HS-27A (cell line): ENCODE measurements around the gene PGC.

ENCODE experiments used
- DNase-seq: peaks from one replicate; pipeline ENCODE4 v3.0.0-alpha.2; 2012; ENCODE audit warnings: low read depth, missing footprints

PGC gene

DNA sequence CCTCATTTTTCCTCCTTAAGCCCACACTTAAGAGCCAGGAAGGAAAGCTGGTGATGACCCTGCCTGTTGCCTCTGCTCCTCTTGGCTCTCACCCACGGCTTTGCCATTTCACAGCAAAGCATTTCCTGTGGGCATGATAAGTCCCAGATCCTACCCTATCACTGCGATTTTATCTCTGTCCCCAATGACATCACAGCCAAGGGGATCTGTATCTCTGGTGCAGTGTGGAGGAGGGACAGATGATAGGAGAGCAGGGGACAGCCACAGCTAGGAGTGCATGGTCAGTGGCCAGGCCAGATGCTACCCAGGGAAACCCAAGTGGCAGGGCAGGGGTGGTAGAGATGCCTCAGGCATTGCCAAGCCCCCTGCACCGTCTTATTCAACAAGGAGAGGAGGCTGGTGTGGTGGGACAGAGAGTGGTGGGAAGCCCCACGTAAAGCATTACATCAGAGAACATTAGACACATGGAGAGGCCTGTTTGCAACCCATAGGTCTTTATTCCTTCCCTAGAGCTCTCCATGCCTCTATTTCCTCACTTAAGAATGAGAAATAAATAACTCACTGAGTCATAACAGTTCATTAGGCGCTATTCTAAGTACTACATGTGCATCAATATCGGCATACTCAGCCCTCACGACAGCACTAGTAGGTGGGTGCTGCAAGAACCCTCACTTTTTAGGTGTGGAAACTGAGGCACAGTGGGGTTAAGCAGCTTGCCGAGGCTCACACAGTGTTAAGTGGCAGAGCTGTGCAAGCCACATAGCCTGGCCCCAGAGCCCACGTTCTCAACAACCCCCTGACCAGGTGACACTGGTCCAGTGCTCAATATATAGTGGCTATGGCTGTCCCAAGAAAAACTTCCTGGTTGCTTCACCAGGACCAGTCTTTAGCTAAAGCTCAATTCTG lies 16.4 kb downstream of the PGC start:
- no peak for DNase-seq

DNA sequence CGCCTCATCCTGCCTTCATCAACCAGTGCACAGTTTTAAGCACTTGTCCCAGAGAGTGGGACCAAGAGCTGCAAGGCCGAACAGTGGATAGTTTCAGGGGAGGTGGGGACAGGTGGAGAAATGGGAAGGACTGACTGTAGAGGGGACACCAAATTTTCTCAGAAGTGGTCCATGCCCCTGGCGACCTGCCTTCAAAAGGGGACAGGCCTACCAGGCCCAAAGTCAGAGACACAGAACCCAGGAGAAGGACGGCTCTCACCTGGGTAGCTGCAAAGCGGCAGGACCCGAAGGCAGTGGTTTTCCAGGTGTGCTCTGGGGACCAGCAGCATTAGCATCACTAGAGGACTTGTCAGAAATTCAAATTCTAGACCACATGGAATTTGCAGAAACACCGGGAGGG lies 17.6 kb downstream of the PGC start:
- no peak for DNase-seq

DNA sequence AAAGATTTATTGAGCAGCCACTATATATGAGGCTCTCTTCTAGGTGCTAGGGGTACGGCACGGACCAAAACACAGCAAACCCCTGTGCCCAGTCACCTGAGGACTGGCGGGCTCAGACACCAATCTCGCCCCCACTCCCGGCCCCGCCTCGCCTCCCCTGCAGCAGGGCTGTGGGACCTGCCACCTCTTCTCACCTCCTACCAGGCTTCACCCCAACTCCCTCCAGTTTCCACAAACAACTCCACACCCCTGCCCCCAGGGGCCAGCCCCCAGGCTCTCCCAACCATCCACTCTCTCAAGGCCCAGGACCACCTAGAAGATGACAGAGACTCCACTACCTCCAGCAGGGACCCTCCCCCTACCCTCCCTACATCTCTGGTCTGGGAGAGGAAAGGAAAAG lies 18.2 kb downstream of the PGC start:
- DNase-seq, result no peak

DNA sequence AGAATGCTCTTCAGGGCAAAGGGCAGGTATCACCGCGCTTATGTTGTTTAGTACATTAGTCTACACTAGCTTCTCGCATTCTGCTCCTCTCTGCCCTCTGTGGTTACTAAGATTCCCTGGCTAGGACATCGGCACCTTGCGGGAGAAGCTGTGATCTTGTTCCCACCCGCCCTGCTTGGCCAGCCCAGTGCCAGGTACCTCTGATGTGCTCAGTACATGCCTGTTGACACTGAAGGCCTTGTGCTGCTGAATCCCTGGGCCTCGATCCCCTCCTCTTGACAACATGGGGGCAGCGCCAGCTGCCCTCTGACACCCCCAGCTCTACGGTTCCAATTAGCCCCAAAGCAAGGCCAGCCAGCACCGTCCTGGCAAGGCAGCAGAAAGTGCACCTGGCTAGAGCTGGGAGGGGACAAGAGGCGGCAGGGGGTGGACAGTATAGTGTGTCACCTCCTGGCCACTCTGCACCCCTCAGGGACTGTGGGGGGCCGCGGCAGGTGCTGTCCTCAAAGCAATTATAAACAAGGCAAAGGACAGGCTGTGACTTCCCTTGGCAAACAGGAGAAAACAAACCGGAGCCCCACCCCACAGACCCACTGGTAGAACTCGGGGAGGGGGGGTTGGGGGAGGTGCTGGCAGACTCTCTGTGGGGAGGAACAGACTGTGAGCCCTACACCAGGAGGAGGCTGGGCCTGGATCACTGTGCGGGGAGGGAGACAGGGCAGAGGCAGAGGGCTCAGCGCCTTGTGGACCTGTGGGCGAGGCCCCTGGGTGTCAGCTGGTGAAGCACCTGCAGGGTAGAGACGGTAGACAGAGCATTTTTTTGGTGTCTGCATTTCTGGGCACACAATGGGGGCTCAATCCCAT lies 18.9 kb downstream of the PGC start:
- DNase-seq, result no peak

DNA sequence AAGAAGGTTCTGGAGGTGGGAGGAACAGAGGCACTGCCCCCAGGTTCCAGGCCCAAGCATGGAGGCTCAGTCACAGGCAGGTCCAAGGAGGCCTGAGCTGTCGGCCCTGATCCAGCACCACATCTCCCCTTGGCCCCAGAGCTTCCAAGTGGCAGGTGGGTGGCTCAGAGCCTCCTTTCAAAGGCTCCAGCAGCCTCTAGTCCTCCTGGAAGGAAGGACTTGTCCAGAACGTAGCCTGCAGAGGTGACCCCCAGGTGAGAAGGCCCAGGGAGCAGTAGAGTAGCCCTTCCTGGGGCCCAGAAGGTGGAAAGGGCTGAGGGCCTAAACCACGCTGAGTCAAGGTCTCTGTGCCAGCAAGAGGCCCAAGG lies 19.5 kb downstream of the PGC start:
- no peak for DNase-seq

DNA sequence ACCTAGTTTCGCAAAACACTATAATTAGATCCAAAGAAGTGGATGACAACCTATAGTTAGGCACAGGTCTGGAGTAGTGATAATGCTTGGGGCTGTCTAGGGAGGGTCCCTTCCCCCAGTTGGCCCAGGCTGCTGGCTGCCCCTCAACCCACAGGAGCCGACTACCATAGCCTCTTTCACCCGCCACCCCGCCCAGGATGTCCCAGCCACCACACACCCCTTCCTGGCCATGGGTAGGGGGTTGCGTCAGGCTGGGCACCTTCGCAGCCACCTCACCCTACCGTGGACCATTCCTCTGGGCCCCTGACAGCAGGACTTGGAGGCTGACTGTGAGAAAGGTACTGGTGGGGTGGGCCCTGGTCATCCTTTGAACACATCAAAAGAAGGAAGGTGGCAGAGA lies 20.3 kb downstream of the PGC start:
- DNase-seq, result no peak

DNA sequence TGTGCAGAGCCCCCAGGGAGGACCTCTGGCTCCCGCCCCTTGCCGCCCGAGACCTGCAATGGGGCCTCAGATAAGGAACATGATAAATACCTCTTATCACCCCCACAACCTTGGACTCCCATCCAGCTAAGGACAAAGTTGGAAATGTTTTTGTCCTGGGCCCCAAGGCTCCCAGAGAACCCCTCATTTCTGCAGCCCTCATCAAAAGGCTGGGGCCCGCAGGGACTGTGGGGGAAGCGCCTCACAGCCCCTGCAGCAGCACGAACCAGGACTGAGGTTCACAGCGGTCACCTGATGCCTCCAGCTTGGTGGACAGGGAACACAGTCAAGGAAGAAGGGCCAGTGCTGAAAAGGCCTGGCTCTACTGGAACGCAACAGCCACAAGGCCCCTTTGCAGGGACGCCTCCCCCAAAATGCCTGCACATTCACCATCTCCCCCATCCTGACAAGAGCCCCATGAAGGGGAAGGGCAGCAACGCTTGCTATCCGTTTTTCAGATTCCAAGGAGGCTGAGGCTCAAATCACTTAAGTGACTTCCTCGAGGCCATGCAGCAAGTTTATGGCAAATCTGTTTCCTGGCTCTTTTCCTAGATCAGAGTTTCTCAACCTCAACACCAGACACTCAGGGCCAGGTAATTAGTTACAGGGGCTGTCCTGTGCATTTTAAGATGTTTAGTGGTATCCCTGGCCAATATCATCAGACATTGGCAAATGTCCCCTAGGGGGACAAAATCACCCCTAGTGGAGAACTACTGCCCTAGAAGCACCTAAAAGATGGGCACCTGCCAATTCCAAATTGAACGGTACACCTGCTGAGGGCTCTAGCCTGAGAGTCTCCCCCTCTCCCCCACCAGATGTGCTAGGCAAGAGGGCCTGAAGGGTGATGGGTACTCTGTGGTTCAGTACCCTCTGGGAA lies 22.4 kb downstream of the PGC start:
- no peak for DNase-seq

DNA sequence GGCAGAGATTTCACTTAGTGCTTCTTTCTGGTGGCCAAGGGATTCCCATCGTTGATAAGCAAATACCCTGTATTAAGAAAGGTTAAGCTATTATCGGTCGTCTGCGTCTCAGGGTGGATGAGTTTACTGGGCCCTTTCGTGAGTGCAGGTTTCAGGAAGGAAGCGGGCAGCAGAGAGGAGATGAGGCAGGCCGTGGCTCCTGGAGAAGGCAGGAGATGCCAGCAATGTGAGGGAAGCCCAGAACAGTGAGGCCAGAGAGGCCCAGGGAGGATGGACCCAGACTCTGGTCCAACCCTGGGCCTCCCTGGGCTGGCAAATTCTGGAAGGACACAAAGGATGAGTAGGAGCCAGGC lies 23.0 kb downstream of the PGC start:
- DNase-seq, result no peak

DNA sequence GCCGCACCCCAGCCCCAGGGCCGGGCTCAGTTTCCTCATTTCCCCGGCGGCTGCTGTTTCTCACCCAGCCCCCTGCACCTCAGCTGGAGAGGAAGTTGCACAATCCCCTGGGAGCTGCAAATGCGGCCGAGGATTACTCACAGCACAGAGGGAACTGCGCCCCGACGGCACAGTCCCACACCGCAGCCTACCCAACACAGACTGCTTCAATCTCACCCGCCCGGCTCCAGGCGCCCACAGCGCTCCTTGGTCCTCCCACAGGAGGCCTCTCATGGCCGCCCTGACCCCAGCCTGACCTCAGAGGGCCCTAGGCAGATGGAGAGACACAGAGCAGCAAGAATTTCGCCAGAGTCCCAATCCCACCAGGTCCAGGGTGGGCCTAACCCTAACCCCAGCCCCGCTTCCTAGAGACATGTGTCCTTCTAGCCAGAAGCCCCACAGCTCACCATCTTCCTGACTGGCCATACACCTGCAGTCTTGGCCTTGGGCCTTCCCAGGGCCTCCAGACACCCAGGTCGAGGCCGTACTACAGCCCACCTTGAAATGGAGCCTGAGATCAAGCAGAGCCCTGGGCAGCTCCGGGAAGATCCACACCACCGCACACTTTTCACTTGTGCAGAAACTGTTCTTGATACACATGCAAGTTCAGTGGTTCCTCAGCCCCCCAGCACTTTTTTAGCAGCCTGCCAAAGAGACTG lies 23.5 kb downstream of the PGC start:
- DNase-seq, result peak; percentile 34

DNA sequence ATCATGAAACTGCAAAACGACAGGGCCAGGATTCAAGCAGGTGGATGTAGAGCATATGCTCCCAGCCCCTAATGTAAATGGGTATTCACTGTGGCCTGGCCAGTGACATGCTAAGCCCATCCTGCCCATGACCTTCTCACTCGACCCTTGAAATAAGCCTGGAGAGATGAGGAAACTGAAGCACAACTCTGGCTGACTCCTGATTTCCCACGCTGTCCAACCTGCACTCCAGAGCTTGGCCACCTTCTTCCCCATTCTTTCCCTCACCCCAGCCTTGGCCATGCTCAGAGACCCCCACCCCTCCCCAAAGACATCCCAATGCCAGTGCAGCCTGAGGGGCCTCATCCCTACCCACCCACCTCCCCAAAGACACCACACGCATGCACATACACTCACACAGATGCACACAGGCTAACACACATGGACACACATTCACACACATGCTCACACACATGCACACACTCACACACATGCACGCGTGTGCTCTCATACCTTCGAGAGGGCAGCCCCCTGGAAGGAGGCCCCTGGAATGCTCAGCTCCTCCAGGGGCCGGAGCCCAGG lies 24.1 kb downstream of the PGC start:
- no peak for DNase-seq

DNA sequence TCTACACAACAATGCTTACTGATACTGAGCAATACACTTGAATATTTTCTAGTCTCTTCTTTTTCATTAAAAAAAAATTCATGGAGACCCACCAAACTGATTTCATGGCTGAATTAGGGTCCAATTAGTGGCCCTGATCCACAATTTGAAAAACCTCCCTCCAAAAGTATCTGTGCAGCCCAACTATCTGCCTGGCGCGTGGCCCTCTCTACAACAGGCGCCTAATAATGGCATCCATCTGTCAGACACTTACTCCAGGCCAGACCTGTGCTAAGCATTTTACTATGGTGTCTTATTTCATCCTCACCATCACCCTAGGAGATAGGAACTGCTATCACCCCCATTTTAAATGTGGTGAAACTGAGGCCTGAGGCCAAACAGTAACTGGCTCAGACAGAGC lies 25.8 kb downstream of the PGC start:
- no peak for DNase-seq

DNA sequence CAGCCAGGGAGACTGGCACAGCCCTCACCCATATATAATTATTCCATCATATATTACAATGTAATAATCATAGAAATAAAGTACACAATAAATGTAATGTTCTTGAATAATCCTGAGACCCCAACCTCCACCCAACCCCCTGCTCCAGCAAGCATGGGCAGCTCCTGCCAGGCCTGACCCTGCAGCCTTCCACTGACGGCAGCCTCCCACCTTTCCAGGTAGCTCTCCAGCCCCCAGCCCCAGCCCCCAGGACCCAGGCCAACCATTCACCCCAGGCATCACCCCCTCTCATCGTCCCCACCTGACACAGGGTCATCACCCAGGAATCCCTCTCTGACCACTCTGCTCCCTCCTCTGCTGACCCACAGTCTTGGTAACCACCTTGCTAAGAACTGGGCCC lies 26.4 kb downstream of the PGC start:
- no peak for DNase-seq

DNA sequence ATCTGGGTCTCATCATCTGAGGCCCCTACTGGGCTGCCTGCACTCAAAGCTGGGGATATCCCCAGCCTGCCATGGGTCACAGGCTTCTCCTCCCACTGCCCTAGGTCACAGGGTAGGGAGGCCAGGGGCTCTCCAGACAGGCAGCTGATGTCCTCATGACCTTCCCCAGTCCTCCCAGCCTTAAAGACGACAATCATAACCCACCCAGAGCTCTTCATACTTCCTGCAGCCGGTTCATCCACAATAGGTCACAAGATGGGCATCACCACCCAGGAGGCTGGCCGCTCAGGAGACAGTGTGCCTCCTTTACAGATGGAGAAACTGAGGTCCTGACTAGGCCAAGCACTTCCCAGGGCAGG lies 27.0 kb downstream of the PGC start:
- no peak for DNase-seq

DNA sequence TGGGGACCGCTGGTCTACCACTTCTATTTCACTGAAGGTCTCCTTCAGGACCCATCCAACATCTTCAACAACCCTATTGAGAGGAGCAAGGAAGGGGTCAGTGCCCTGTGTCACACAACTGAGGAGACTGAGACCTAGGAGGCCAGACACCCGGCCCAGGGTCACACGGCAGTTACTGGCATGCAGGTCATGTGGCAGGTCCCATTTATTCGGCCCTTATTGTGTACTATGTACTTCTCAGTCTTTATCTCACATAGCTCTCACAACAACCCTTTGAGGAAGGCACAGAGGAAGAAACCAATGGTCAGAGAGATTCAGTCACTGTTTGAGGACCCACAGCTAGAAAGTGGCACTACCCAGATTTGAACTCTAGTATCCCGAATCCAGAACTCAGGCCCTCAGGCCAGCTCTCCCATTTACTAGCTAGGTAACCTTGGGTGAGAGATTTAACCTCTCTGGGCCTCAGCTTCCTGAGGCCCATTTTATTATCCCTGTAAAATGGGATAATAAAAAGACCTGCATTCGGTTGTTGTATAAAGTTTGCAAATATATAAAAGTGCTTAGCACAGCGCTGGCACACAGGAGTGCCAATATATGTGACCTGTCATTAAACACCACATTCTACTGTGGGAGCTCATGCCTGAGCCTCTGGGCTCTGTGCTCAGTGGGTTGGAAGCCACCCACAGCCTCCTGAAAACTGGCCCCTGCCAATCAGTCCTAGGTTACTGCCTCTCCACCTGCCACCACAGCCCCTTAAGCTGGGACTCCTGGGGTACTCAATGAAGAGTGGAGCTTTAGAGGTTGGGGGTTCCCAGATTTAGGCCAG lies 27.5 kb downstream of the PGC start:
- DNase-seq, result no peak

DNA sequence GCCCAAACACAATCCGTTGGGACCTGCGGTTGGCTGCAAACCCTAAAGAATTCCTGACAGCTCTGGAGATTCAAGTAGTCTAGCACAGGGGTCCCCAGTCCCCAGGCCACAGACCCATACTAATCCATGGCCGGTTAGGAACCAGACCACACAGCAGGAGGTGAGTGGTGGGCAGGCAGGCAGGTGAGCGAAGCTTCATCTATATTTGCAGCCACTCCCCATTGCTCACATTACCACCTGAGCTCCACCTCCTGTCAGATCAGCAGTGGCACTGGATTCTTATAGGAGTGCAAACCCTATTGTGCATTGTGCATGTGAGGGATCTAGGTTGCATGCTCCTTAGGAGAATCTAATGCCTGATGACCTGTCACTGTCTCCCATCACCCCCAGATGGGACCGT lies 28.4 kb downstream of the PGC start:
- no peak for DNase-seq

DNA sequence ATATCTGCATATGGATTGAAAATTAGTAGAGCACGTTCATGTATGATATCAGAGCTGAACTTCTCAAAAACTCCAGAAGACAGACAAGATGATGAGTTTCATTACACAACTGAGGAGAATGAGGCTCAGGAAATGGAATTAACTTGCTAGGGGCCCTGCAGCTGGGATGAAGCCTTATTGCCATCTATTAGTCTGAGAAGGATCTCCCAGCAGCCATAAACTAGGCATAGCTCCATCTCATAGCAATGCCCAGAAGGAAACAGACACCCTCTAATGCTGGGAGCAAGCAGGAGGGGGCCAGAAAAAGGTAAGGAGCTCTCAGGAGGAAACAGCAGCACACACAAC lies 29.8 kb downstream of the PGC start:
- DNase-seq, result no peak

DNA sequence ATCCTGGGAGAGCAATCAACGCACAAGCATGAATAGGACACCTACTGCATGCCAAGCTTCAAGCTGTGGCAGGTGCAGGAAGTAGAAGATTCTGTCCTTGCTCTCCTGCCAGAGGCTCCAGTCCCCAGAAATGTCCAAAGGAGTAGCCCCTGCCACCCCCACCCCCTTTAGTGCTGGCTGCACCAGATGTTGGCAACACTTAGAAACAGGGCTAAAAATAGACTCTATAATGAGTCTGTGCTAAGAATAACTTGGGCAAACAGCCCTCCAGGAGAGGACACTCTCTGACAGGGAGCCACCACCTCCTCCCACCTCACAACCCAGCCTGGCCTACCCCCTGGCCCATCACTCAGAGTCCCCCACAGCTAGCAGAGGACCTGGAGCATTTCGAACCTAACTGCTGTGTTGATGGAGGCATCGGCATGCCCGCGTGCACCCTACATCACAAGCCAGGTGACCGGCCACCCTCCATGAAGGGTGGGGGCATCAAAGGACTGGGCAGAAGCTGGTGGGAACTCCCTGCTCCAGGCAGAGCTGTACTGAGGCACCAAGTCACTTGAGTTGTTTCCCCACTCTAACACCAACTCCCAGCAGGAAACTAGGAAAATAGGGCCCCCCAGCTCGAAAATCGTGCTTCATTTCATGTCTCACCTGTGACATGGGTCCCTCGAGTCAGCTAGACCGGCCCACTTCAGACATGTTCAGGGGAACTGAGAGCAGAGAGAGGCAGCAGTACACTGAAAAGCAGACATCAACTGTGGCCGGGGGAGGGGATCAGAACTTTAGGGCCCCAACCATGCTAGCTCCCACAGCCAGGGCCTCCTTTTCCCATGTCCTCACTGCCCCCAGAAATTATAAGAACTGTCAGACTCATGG lies 30.4 kb downstream of the PGC start:
- DNase-seq, result no peak

DNA sequence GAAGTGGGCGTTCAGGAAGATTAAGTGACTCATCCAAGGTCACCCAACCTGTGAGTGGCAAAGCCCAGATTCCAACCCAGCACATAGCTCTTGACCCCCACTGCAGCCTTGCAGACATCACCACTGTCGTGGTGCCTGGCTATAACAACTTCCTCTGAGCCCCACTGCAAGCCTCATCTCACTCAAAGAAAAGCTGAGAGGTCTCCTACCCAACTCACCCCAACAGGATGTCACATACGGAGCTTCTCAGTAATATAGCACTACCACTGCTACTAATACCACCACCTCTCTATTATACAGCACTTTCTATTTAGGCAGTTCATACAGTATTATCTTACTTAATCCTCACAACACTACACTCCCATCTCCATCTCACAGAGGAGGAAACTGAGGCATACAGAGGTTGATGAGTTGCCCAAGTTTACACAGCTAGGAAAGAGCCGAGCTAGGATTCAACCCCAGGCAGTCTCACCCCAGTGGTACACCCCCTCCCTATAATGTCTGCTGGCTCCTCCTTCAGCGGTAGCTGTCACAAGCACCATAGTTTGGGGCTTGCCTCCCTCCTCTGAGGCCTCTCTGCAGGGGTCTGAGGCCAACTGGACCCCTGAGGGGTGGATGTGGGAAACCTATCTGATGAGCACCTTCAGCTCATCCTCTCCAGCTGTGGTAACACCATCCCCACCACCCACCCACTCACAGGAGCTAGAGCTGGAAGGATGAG lies 31.2 kb downstream of the PGC start:
- no peak for DNase-seq
